ELR (cell line): ENCODE measurements around the gene CNNM3.

Source experiments
- DNase-seq: peaks from one replicate; pipeline ENCODE4 v3.0.0-alpha.2; 2015; ENCODE audit warnings: low read depth

The CNNM3 gene

GRCh38 chr2:96864343-96865091 lies 48.4 kb downstream of the CNNM3 start:
- DNase-seq: no peak

- DNase-seq: no peak
These were observed 49.6 kb downstream of the CNNM3 start for GRCh38 chr2:96865654-96866053.

- no peak for DNase-seq
These were observed 50.1 kb downstream of the CNNM3 start for GRCh38 chr2:96866149-96866548.

GRCh38 chr2:96866586-96866985 lies 50.5 kb downstream of the CNNM3 start:
- DNase-seq: no peak

- DNase-seq: no peak
These were observed 51.1 kb downstream of the CNNM3 start for GRCh38 chr2:96866986-96867755.

- DNase-seq: peak; percentile 32
These were observed 51.9 kb downstream of the CNNM3 start for GRCh38 chr2:96867756-96868554.

GRCh38 chr2:96868555-96869280 lies 52.6 kb downstream of the CNNM3 start:
- DNase-seq: peak; percentile 92

- peak; percentile 56 for DNase-seq
These were observed 53.3 kb downstream of the CNNM3 start for GRCh38 chr2:96869281-96869821.

- peak; percentile 53 for DNase-seq
These were observed 54.0 kb downstream of the CNNM3 start, which contains the start of gene SEMA4C for GRCh38 chr2:96869822-96870625. SEMA4C (minus strand) TSS chr2:96870080; CDS start chr2:96867886, 2,194 bp downstream.

GRCh38 chr2:96870626-96871255 lies 54.7 kb downstream of the CNNM3 start:
- no peak for DNase-seq

- peak; percentile 37 for DNase-seq
These were observed 56.7 kb downstream of the CNNM3 start for GRCh38 chr2:96872591-96873349.

- no peak for DNase-seq
These were observed 57.6 kb downstream of the CNNM3 start for GRCh38 chr2:96873651-96874096.

- no peak for DNase-seq
These were observed 58.2 kb downstream of the CNNM3 start for GRCh38 chr2:96874198-96874831.

- no peak for DNase-seq
These were observed 59.6 kb downstream of the CNNM3 start for GRCh38 chr2:96875498-96876268.

- peak; percentile 65 for DNase-seq
These were observed 60.4 kb downstream of the CNNM3 start for GRCh38 chr2:96876269-96877041.

- no peak for DNase-seq
These were observed 61.0 kb downstream of the CNNM3 start for GRCh38 chr2:96877042-96877451.

GRCh38 chr2:96877631-96878092 lies 61.6 kb downstream of the CNNM3 start:
- no peak for DNase-seq
